Measurements from ENCODE around the gene RIPPLY3.

RIPPLY3 gene

DNA sequence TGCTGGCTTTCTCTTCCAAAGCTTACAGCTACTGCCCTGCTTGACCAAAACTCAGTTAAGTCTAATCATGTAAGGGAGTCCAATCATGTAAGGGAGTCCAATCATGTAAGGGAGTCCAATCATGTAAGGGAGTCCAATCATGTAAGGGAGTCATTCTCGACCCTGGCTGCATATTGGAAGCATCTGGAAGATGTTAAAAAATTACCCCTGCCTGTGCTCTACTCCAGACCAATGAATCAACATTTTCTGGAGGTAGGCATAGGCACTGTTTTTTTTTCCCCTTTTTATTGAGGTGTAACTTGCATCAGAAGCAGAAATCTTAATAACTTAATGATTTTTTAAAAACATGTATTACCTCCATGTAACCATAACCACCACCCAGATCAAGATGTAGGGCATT is 56.9 kb downstream of the RIPPLY3 start:
- no peaks in the 10 kb centered on the region for H3K9me3 ChIP-seq
- TF ChIP-seq CTCF (IDR thresholded peaks at IDR 0.05): no peak
- no peaks in the 10 kb centered on the region for H3K36me3 ChIP-seq
- H3K27me3 ChIP-seq: no peaks in the 10 kb centered on the region
- no peak overlapping the region for H3K4me3 ChIP-seq (ENCODE audit: low read depth in 1 of 2, low read length in 1 of 2)
- no peaks in the 10 kb centered on the region for H3K4me1 ChIP-seq (ENCODE audit: control insufficient read depth in 1 of 2, insufficient read depth in 1 of 2, low read depth in 1 of 2, low read length in 1 of 2)
- no peak overlapping the region for H3K27ac ChIP-seq

GRCh38 chr21:37064841-37065240 is 58.3 kb downstream of the RIPPLY3 start:
- Histone ChIP-seq H3K4me3 (ENCODE audit: low read depth in 1 of 2, low read length in 1 of 2) (no peak overlapping the region), H3K4me1 (ENCODE audit: control insufficient read depth in 1 of 2, insufficient read depth in 1 of 2, low read depth in 1 of 2, low read length in 1 of 2) (no peaks in the 10 kb centered on the region), H3K9me3 (no peaks in the 10 kb centered on the region), H3K27me3 (no peaks in the 10 kb centered on the region), H3K27ac (no peak overlapping the region), H3K36me3 (no peaks in the 10 kb centered on the region)
- TF ChIP-seq CTCF (IDR thresholded peaks at IDR 0.05): no peak

GRCh38 chr21:37065561-37066177 is 59.2 kb downstream of the RIPPLY3 start:
- H3K27me3 ChIP-seq: no peaks in the 10 kb centered on the region
- H3K4me1 ChIP-seq (ENCODE audit: control insufficient read depth in 1 of 2, insufficient read depth in 1 of 2, low read depth in 1 of 2, low read length in 1 of 2): no peaks in the 10 kb centered on the region
- H3K4me3 ChIP-seq (ENCODE audit: low read depth in 1 of 2, low read length in 1 of 2): no peak overlapping the region
- no peaks in the 10 kb centered on the region for H3K36me3 ChIP-seq
- H3K27ac ChIP-seq: no peak overlapping the region
- TF ChIP-seq CTCF (IDR thresholded peaks at IDR 0.05): no peak
- H3K9me3 ChIP-seq: no peaks in the 10 kb centered on the region

All from neutrophil (primary cell).